Testis (tissue), 2 donors: ENCODE data around the gene SYNE1.

Source experiments
- POLR2A ChIP-seq: fragments of 450-650 bp; IDR thresholded peaks from one replicate; pipeline ENCODE4 v1.6.1; 2017; ENCODE audit warnings: antibody characterized with exemption, mild to moderate bottlenecking, moderate library complexity
- TF ChIP-seq, protein P1 (sequence below), 3 experiments: fragments of 450-650 bp in 2 of 3; fragments of 200-600 bp in 1 of 3; sonication (generic) in 1 of 3; IDR thresholded peaks; one replicate each; pipeline ENCODE4 v1.5.1; 2016 to 2019; ENCODE audit warnings: antibody characterized with exemption in 3 of 3, mild to moderate bottlenecking in 2 of 3, moderate library complexity in 1 of 3

GRCh38 chr6:152402791-152403190 is 234.4 kb downstream of the SYNE1 start:
- TF ChIP-seq, protein P1, sequence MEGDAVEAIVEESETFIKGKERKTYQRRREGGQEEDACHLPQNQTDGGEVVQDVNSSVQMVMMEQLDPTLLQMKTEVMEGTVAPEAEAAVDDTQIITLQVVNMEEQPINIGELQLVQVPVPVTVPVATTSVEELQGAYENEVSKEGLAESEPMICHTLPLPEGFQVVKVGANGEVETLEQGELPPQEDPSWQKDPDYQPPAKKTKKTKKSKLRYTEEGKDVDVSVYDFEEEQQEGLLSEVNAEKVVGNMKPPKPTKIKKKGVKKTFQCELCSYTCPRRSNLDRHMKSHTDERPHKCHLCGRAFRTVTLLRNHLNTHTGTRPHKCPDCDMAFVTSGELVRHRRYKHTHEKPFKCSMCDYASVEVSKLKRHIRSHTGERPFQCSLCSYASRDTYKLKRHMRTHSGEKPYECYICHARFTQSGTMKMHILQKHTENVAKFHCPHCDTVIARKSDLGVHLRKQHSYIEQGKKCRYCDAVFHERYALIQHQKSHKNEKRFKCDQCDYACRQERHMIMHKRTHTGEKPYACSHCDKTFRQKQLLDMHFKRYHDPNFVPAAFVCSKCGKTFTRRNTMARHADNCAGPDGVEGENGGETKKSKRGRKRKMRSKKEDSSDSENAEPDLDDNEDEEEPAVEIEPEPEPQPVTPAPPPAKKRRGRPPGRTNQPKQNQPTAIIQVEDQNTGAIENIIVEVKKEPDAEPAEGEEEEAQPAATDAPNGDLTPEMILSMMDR (IDR thresholded peaks at IDR 0.05) = no peak
- no peak for TF ChIP-seq POLR2A
